GM21576 (cell line): ENCODE measurements around the gene SNX8.

Source experiments
- ATAC-seq: cut with Tn5 transposase; IDR thresholded peaks from one replicate; pipeline ENCODE4 v1.9.1; 2021; ENCODE audit warnings: mild to moderate bottlenecking, moderate library complexity; ENCODE audit not compliant: unreplicated experiment

The SNX8 gene

GRCh38 chr7:2224934-2225333 lies 89.3 kb downstream of the SNX8 start:
- ATAC-seq, result no peak

GRCh38 chr7:2224491-2224928 lies 89.7 kb downstream of the SNX8 start:
- ATAC-seq, result no peak

GRCh38 chr7:2223321-2223720 lies 90.9 kb downstream of the SNX8 start:
- no peak for ATAC-seq

- ATAC-seq, result no peak
Observed at GRCh38 chr7:2222516-2222915, 91.7 kb downstream of the SNX8 start.

- no peak for ATAC-seq
Observed at GRCh38 chr7:2220954-2221353, 93.3 kb downstream of the SNX8 start.

- no peak for ATAC-seq
Observed at GRCh38 chr7:2220506-2220905, 93.7 kb downstream of the SNX8 start.

- ATAC-seq, result no peak
Observed at GRCh38 chr7:2220030-2220429, 94.2 kb downstream of the SNX8 start.

- no peak for ATAC-seq
Observed at GRCh38 chr7:2219606-2220005, 94.6 kb downstream of the SNX8 start.

GRCh38 chr7:2219136-2219535 lies 95.1 kb downstream of the SNX8 start:
- no peak for ATAC-seq

- no peak for ATAC-seq
Observed at GRCh38 chr7:2218444-2218785, 95.8 kb downstream of the SNX8 start.

- ATAC-seq, result no peak
Observed at GRCh38 chr7:2217716-2218443, 96.4 kb downstream of the SNX8 start.

- ATAC-seq, result no peak
Observed at GRCh38 chr7:2217206-2217605, 97.0 kb downstream of the SNX8 start.

GRCh38 chr7:2215851-2216250 lies 98.4 kb downstream of the SNX8 start:
- ATAC-seq, result no peak

GRCh38 chr7:2214636-2215035 lies 99.6 kb downstream of the SNX8 start:
- no peak for ATAC-seq

GRCh38 chr7:2213551-2214215 lies 100.6 kb downstream of the SNX8 start:
- ATAC-seq, result no peak

GRCh38 chr7:2212906-2213305 lies 101.3 kb downstream of the SNX8 start:
- no peak for ATAC-seq

- ATAC-seq, result no peak
Observed at GRCh38 chr7:2211926-2212325, 102.3 kb downstream of the SNX8 start.

GRCh38 chr7:2211259-2211880 lies 102.9 kb downstream of the SNX8 start:
- no peak for ATAC-seq

- ATAC-seq, result no peak
Observed at GRCh38 chr7:2210551-2211258, 103.5 kb downstream of the SNX8 start.

- no peak for ATAC-seq
Observed at GRCh38 chr7:2209961-2210323, 104.3 kb downstream of the SNX8 start.

- no peak for ATAC-seq
Observed at GRCh38 chr7:2209146-2209960, 104.9 kb downstream of the SNX8 start.
